Upper lobe of left lung (tissue), 4 donors: ENCODE results near the gene PSMB5.

Source experiments
- CTCF ChIP-seq, 6 experiments: fragments of 450-650 bp in 4 of 6; fragments of 200-600 bp in 2 of 6; sonication (generic) in 2 of 6; IDR thresholded peaks; one replicate each; pipeline ENCODE4 v1.5.1; 2016 to 2019; ENCODE audit warnings: antibody characterized with exemption in 6 of 6
- EP300 ChIP-seq, 4 donors: sonication (generic); formaldehyde crosslinking; IDR thresholded peaks; one replicate each; pipeline ENCODE4 v1.5.1; 2017; ENCODE audit warnings: antibody characterized with exemption in 4 of 4, control low read depth in 2 of 4
- POLR2A ChIP-seq, 4 donors: fragments of 450-650 bp; IDR thresholded peaks; one replicate each; pipeline ENCODE4 v1.5.1; 2016 to 2017; ENCODE audit warnings: antibody characterized with exemption in 4 of 4, mild to moderate bottlenecking in 2 of 4
- POLR2AphosphoS5 ChIP-seq, 2 donors: sonication (generic); formaldehyde crosslinking; IDR thresholded peaks; one replicate each; pipeline ENCODE4 v1.5.1; 2017; ENCODE audit warnings: antibody characterized with exemption in 2 of 2

- TF ChIP-seq CTCF (IDR thresholded peaks at IDR 0.05) (peak in 5 of 6 experiments; percentile 31 to 57 (median 41)), EP300 (IDR thresholded peaks at IDR 0.05) (no peak), POLR2A (IDR thresholded peaks at IDR 0.05) (no peak), POLR2AphosphoS5 (IDR thresholded peaks at IDR 0.05) (no peak)
Measured at GRCh38 chr14:23076785-23077408, 42.2 kb upstream of the PSMB5 start.
